OCI-LY1 (cell line): ENCODE results near the gene PLOD2.
A peak's percentile ranks its signal among the peaks of the same experiment; 100 is the strongest.

Experiments
- EZH2 ChIP-seq: fragments of 200-600 bp; sonication (generic), shearing (Covaris generic); IDR thresholded peaks from 2 replicates; pipeline ENCODE4 v1.8.0; 2017; ENCODE audit warnings: borderline replicate concordance, mixed run types, mild to moderate bottlenecking, antibody characterized with exemption, low read length, moderate library complexity, mixed read lengths
- TF ChIP-seq, protein P1 (sequence below): fragments of 200-600 bp; sonication (generic), shearing (Covaris generic); IDR thresholded peaks from 2 replicates; pipeline ENCODE4 v1.5.1; 2017; ENCODE audit warnings: mild to moderate bottlenecking, antibody characterized with exemption, low read length, moderate library complexity, mixed read lengths

DNA sequence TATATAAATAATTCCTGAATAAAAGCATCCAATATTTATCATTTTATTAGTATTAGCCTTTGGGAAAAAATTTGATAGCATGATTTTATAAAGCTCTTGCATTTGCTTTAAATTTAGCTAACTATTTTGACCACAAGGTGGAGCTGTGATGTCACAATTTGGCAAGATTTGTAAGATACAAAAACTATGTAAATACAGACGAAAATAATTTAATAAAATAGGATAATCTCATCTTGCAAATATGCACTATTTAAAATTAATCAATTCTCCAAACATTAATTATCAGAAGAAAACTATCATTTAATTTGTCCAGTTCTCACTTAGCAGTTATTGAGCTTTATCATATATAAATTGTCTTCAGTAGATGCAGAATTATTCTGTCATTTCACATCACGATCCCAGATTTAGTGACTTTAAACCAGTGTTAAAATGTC lies 95.4 kb downstream of the PLOD2 start:
- TF ChIP-seq EZH2, result no peak
- TF ChIP-seq, protein P1, sequence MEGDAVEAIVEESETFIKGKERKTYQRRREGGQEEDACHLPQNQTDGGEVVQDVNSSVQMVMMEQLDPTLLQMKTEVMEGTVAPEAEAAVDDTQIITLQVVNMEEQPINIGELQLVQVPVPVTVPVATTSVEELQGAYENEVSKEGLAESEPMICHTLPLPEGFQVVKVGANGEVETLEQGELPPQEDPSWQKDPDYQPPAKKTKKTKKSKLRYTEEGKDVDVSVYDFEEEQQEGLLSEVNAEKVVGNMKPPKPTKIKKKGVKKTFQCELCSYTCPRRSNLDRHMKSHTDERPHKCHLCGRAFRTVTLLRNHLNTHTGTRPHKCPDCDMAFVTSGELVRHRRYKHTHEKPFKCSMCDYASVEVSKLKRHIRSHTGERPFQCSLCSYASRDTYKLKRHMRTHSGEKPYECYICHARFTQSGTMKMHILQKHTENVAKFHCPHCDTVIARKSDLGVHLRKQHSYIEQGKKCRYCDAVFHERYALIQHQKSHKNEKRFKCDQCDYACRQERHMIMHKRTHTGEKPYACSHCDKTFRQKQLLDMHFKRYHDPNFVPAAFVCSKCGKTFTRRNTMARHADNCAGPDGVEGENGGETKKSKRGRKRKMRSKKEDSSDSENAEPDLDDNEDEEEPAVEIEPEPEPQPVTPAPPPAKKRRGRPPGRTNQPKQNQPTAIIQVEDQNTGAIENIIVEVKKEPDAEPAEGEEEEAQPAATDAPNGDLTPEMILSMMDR, result peak; percentile 74
